SK-N-SH (cell line): ENCODE data around the gene GPR107. TPM values are rescaled to one million over a fixed set of nuclear protein-coding genes. Genes with fewer than 3 reads are reported as not detected.

Experiments
- CTCF ChIA-PET: fragments of 300-600, 350-600 bp; formaldehyde crosslinking; extraction: SDS; loops from one replicate; lab custom pipeline; 2021; lab: Yijun Ruan, JAX
- POLR2A ChIA-PET: fragments of 350-600 bp; sonication (Branson Sonifier 250); formaldehyde crosslinking; extraction: SDS; loops from one replicate; lab custom pipeline; 2020; ENCODE audit warnings: antibody characterized with exemption, inconsistent platforms; lab: Yijun Ruan, JAX
- DNase-seq: peaks from one replicate; pipeline ENCODE4 v3.0.0; 2012
- H2AFZ ChIP-seq: fragments of 200-600 bp; sonication (generic); 2 replicates; pipeline ENCODE4 v1.8.1; 2016; ENCODE audit warnings: antibody characterized with exemption, mild to moderate bottlenecking, low read depth
- H3F3A ChIP-seq: fragments of 200-600 bp; sonication (generic); replicated peaks from 2 replicates; pipeline ENCODE3; 2016; ENCODE audit warnings: antibody characterized with exemption, mild to moderate bottlenecking; ENCODE audit not compliant: insufficient read depth
- H3K27ac ChIP-seq, 2 experiments: fragments of 200-500 bp in 1 of 2; fragments of 200-600 bp in 1 of 2; sonication (Bioruptor generic) in 1 of 2; sonication (generic), shearing (Covaris generic) in 1 of 2; 2 replicates each; pipeline versions ENCODE4 v1.5.1 to v1.6.1; 2014 to 2016; ENCODE audit warnings: low read depth in 2 of 2, inconsistent platforms in 1 of 2, low read length in 1 of 2, mild to moderate bottlenecking in 1 of 2, mixed read lengths in 1 of 2
- H3K27me3 ChIP-seq: fragments of 200-600 bp; sonication (generic), shearing (Covaris generic); 2 replicates; pipeline ENCODE4 v1.6.1; 2016; ENCODE audit warnings: mixed run types; ENCODE audit not compliant: insufficient read depth
- H3K36me3 ChIP-seq, 2 experiments: fragments of 200-500 bp in 1 of 2; fragments of 200-600 bp in 1 of 2; sonication (Bioruptor generic) in 1 of 2; sonication (generic) in 1 of 2; replicated peaks in 1 of 2; 2 replicates each; pipeline versions ENCODE3 to v1.5.1; 2014 to 2016; ENCODE audit warnings: low read length in 1 of 2, mild to moderate bottlenecking in 1 of 2; ENCODE audit not compliant: insufficient read depth in 2 of 2, control insufficient read depth in 1 of 2
- H3K4me1 ChIP-seq, 2 experiments: fragments of 200-500 bp in 1 of 2; fragments of 200-600 bp in 1 of 2; sonication (Bioruptor generic) in 1 of 2; sonication (generic), shearing (Covaris generic) in 1 of 2; 2 replicates each; pipeline versions ENCODE4 v1.5.1 to v1.6.1; 2014 to 2016; ENCODE audit warnings: low read depth in 1 of 2, low read length in 1 of 2, mixed run types in 1 of 2; ENCODE audit not compliant: insufficient read depth in 2 of 2, control insufficient read depth in 1 of 2
- H3K4me2 ChIP-seq: fragments of 200-600 bp; sonication (generic), shearing (Covaris generic); 2 replicates; pipeline ENCODE4 v1.6.1; 2017; ENCODE audit warnings: mixed run types
- H3K4me3 ChIP-seq, 2 experiments: fragments of 200-500 bp in 1 of 2; fragments of 200-600 bp in 1 of 2; sonication (Bioruptor generic) in 1 of 2; sonication (generic), shearing (Covaris generic) in 1 of 2; 2 replicates each; pipeline versions ENCODE4 v1.5.1 to v1.8.1; 2014 to 2016; ENCODE audit warnings: low read depth in 2 of 2, inconsistent platforms in 1 of 2, low read length in 1 of 2, mild to moderate bottlenecking in 1 of 2, mixed read lengths in 1 of 2, moderate library complexity in 1 of 2
- H3K79me2 ChIP-seq: fragments of 200-600 bp; sonication (generic); 2 replicates; pipeline ENCODE4 v1.8.1; 2017; ENCODE audit warnings: mild to moderate bottlenecking; ENCODE audit not compliant: insufficient read depth
- H3K9ac ChIP-seq: fragments of 200-600 bp; sonication (generic); 2 replicates; pipeline ENCODE4 v1.6.1; 2017; ENCODE audit warnings: mixed run types
- H3K9me2 ChIP-seq: fragments of 200-600 bp; sonication (generic); 2 replicates; pipeline ENCODE4 v1.6.1; 2017; ENCODE audit warnings: mixed run types
- H3K9me3 ChIP-seq: fragments of 200-600 bp; sonication (generic); 2 replicates; pipeline ENCODE4 v1.6.1; 2017; ENCODE audit warnings: mixed run types, mild to moderate bottlenecking, moderate library complexity
- H4K20me1 ChIP-seq: fragments of 200-600 bp; sonication (generic); 2 replicates; pipeline ENCODE4 v1.6.1; 2017; ENCODE audit warnings: mild to moderate bottlenecking, mixed run types; ENCODE audit not compliant: insufficient read depth
- CHD2 ChIP-seq: fragments of 150-350 bp; IDR thresholded peaks from 2 replicates; pipeline ENCODE4 v1.6.1; 2018; ENCODE audit warnings: low read length; ENCODE audit not compliant: partially characterized antibody
- FOXM1 ChIP-seq: IDR thresholded peaks from 2 replicates; pipeline ENCODE4 v1.4.0; 2012; ENCODE audit warnings: low read depth, mild to moderate bottlenecking
- GATA2 ChIP-seq: sonication (generic); formaldehyde crosslinking; IDR thresholded peaks from 2 replicates; pipeline ENCODE4 v1.5.0; 2020; ENCODE audit warnings: mild to moderate bottlenecking, missing genetic modification reagents
- JUND ChIP-seq: IDR thresholded peaks from 2 replicates; pipeline ENCODE4 v1.4.0; 2012
- MAX ChIP-seq: IDR thresholded peaks from 2 replicates; pipeline ENCODE4 v1.4.0; 2012; ENCODE audit warnings: low read depth
- MXI1 ChIP-seq: IDR thresholded peaks from 2 replicates; pipeline ENCODE4 v1.6.1; 2012; ENCODE audit warnings: mild to moderate bottlenecking, low read depth, low read length, improper control_type of control experiment
- NFIC ChIP-seq: IDR thresholded peaks from 2 replicates; pipeline ENCODE4 v1.4.0; 2012; ENCODE audit warnings: borderline replicate concordance
- NRF1 ChIP-seq: IDR thresholded peaks from 2 replicates; pipeline ENCODE4 v1.6.1; 2012; ENCODE audit warnings: low read depth, mild to moderate bottlenecking, low read length
- REST ChIP-seq: IDR thresholded peaks from 2 replicates; pipeline ENCODE4 v1.6.1; 2012; ENCODE audit warnings: mild to moderate bottlenecking, low read depth, low read length, moderate library complexity
- RFX5 ChIP-seq: IDR thresholded peaks from 2 replicates; pipeline ENCODE4 v1.6.1; 2012; ENCODE audit warnings: mild to moderate bottlenecking, improper control_type of control experiment, low read length
- SIN3A ChIP-seq: IDR thresholded peaks from 2 replicates; pipeline ENCODE4 v1.6.1; 2012; ENCODE audit warnings: low read depth, mild to moderate bottlenecking, low read length, moderate library complexity, borderline replicate concordance
- TCF12 ChIP-seq: IDR thresholded peaks from 2 replicates; pipeline ENCODE4 v1.4.0; 2012
- TEAD4 ChIP-seq: IDR thresholded peaks from 2 replicates; pipeline ENCODE4 v1.4.0; 2012; ENCODE audit warnings: mild to moderate bottlenecking, borderline replicate concordance; ENCODE audit not compliant: insufficient read depth
- WGBS: methylation state at CpG from one replicate; pipeline ENCODE4 v1.1.6; 2017; ENCODE audit warnings: low lambda C conversion rate; 5-methylcytosine and 5-hydroxymethylcytosine counted together
- polyA plus RNA-seq, 3 experiments: library from polyadenylated mRNA; depleted of rRNA; stranded (reverse); fragments of >200 nt; gene quantifications; 2 replicates each; pipeline ENCODE4 v1.2.3, GENCODE V29; 2012
- TF ChIP-seq, protein P1 (sequence below): fragments of 200-600 bp; sonication (generic); IDR thresholded peaks from 2 replicates; pipeline ENCODE4 v1.6.1; 2017; ENCODE audit warnings: antibody characterized with exemption, mild to moderate bottlenecking, moderate library complexity
- TF ChIP-seq, protein P2 (sequence below): fragments of 150-350 bp; IDR thresholded peaks from 2 replicates; pipeline ENCODE4 v1.6.1; 2016; ENCODE audit warnings: mild to moderate bottlenecking, low read depth, low read length

GPR107 gene
- polyA plus RNA-seq, 1 of the 3 experiments (the other 2 are of a cell fraction): 23.0 TPM

DNA sequence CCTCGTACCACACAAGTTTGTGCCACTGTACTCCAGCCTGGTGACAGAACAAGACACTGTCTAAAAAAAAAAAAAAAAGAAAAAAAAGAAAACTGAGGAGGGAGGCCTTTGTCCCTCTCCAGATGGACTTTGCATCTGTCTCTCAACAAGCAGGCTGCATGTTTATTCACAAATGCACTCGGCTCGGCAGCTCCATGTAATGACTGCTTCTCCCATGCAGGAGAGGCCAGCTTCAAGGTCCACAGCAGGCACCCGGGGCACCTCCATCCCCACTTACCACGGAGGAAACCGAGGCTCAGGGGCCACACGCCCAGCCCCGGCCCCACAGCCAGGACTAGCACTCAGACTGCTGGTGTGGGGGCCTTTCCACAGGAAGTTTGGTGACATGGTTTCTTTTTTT is 105.4 kb downstream of the GPR107 start:
- H3K4me3 ChIP-seq: no peak overlapping the region
- no peaks in the 10 kb centered on the region; a peak in 1 of 4 replicates for H3K4me1 ChIP-seq
- no peak overlapping the region for H3K9ac ChIP-seq
- no peak overlapping the region for H3K27ac ChIP-seq
- ChIA-PET CTCF (no interaction called here), POLR2A (no interaction called here)
- no peaks in the 10 kb centered on the region for H3K79me2 ChIP-seq
- H3K36me3 ChIP-seq: no peaks in the 10 kb centered on the region
- WGBS: 82% methylated on average over 8 of the region's 8 CpGs
- H3F3A ChIP-seq: no peaks in the 10 kb centered on the region
- H3K27me3 ChIP-seq: no peaks in the 10 kb centered on the region
- no peak overlapping the region for H3K4me2 ChIP-seq
- H4K20me1 ChIP-seq: no peaks in the 10 kb centered on the region
- no peak overlapping the region for H2AFZ ChIP-seq
- no peaks in the 10 kb centered on the region for H3K9me3 ChIP-seq
- no peaks in the 10 kb centered on the region for H3K9me2 ChIP-seq
- TF ChIP-seq CHD2 (no peak), TEAD4 (no peak), TCF12 (no peak), SIN3A (no peak), NRF1 (no peak), FOXM1 (no peak), RFX5 (no peak)
- no peak for DNase-seq

DNA sequence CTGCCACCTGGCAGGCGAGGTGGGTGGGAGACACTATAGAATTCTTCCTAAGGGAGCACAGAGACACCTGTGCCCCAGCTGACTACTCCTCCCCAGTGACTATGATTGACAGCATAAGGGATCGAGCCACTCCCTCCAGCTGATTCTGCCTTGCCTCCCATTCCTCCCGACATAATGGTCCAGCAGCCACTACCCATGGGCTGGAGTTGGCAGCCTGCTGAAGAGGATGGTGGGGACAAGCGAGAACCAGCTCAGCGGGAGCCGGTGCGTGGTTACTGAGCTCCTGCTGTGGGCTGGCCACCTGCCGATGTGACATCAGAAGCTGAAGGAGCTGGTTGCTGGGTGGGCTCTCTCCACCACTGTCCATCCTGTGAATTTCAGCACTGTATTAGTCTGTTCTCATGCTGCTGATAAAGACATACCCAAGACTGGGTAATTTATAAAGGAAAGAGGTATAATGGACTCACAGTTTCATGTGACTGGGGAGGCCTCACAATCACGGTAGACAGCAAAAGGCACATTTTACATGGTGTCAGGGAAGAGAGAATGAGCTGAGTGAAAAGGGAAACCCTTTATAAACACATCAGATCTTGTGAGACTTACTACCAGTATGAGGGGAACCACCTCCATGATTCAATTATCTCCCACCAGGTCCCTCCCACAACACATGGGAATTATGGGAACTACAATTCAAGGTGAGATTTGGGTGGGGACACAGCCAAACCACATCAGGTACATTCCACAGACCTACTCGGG is 106.4 kb downstream of the GPR107 start:
- POLR2A ChIA-PET: interaction anchor here (1.3 kb wide), 1 partner anchor 12 kb away, joined by 3 read pairs; the partner anchor contains the start of gene NCS1
- no peaks in the 10 kb centered on the region for H3K27me3 ChIP-seq
- H2AFZ ChIP-seq: no peak overlapping the region
- H3K4me3 ChIP-seq: no peak overlapping the region
- no peak overlapping the region for H3K4me2 ChIP-seq
- no peak for TF ChIP-seq GATA2 (CRISPR knock-in tag)
- TF ChIP-seq, protein P1, sequence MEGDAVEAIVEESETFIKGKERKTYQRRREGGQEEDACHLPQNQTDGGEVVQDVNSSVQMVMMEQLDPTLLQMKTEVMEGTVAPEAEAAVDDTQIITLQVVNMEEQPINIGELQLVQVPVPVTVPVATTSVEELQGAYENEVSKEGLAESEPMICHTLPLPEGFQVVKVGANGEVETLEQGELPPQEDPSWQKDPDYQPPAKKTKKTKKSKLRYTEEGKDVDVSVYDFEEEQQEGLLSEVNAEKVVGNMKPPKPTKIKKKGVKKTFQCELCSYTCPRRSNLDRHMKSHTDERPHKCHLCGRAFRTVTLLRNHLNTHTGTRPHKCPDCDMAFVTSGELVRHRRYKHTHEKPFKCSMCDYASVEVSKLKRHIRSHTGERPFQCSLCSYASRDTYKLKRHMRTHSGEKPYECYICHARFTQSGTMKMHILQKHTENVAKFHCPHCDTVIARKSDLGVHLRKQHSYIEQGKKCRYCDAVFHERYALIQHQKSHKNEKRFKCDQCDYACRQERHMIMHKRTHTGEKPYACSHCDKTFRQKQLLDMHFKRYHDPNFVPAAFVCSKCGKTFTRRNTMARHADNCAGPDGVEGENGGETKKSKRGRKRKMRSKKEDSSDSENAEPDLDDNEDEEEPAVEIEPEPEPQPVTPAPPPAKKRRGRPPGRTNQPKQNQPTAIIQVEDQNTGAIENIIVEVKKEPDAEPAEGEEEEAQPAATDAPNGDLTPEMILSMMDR: no peak
- no peak for TF ChIP-seq REST
- no peak for TF ChIP-seq MXI1
- TF ChIP-seq MAX: no peak
- TF ChIP-seq, protein P2, sequence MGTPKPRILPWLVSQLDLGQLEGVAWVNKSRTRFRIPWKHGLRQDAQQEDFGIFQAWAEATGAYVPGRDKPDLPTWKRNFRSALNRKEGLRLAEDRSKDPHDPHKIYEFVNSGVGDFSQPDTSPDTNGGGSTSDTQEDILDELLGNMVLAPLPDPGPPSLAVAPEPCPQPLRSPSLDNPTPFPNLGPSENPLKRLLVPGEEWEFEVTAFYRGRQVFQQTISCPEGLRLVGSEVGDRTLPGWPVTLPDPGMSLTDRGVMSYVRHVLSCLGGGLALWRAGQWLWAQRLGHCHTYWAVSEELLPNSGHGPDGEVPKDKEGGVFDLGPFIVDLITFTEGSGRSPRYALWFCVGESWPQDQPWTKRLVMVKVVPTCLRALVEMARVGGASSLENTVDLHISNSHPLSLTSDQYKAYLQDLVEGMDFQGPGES: no peak
- no peak for TF ChIP-seq JUND
- no peak for TF ChIP-seq NFIC
- no peak for TF ChIP-seq CHD2
- TF ChIP-seq, all 33 proteins: peak for 0
- Histone ChIP-seq H4K20me1 (no peaks in the 10 kb centered on the region), H3K9me2 (no peaks in the 10 kb centered on the region), H3K27ac (no peak overlapping the region), H3K79me2 (no peaks in the 10 kb centered on the region), H3K36me3 (no peaks in the 10 kb centered on the region), H3F3A (no peaks in the 10 kb centered on the region), H3K4me1 (no peaks in the 10 kb centered on the region; a peak in 1 of 4 replicates), H3K9me3 (no peaks in the 10 kb centered on the region), H3K9ac (no peak overlapping the region)
- no peak for DNase-seq
- 84% methylated on average over 6 of the region's 10 CpGs for WGBS
- CTCF ChIA-PET: interaction anchor here (1.0 kb wide), 1 partner anchor 53 kb away, joined by 3 read pairs; no protein-coding TSS in a partner anchor
